ENCODE data around the gene MED27. TPM values are rescaled to one million over a fixed set of nuclear protein-coding genes. Genes with fewer than 3 reads are reported as not detected.

The MED27 gene
- total and polyA plus RNA-seq, 2 of the 4 experiments (the other 2 are of a cell fraction) = 50.2 to 63.4 TPM

DNA sequence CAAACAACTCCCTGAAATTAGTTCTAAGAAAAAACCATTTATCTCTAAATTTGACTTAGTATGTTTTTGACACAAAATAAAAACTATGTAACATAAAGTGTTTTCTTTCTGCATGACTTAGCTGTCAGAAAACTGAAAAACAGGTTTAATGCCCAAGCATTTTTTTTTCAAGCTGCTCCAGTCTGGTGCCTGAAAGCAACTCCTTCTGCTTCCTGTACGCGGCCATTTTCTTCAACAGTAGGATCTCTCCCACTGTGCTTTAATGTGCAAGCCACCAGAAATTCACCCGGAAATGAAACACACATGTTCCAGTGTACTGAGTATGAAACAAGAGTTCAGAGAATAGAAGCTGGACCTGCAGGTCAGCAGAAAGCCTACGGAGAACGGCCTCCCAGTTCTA lies 161.2 kb downstream of the MED27 start:
- Histone ChIP-seq H2BK5ac (ENCODE audit: low read depth, low read length, poor library complexity, severe bottlenecking) (no peak overlapping the region), H2AFZ (replicated peaks; ENCODE audit: low read length, poor library complexity) (no peak overlapping the region), H3K9me3 (ENCODE audit: control insufficient read depth, insufficient read depth, low read length) (no peaks in the 10 kb centered on the region), H4K20me1 (ENCODE audit: insufficient read depth, low read length) (peaks cover 26% of the 10 kb centered on the region), H2AK9ac (replicated peaks; ENCODE audit: low read depth, low read length, poor library complexity) (no peak overlapping the region), H3K27ac (ENCODE audit: insufficient read depth, low read length) (no peak overlapping the region), H3K27me3 (ENCODE audit: control insufficient read depth, insufficient read depth, low read length) (no peaks in the 10 kb centered on the region), H3K18ac (ENCODE audit: low read depth, low read length) (no peak overlapping the region), H3K4ac (ENCODE audit: low read depth, low read length) (no peak overlapping the region), H3K56ac (ENCODE audit: extremely low read depth, insufficient read depth, low read length) (no peak overlapping the region), H4K91ac (ENCODE audit: insufficient read depth, low read depth, low read length) (no peak overlapping the region), H2BK20ac (ENCODE audit: low read depth, low read length) (no peak overlapping the region), H2BK120ac (ENCODE audit: low read depth, low read length) (no peak overlapping the region), H2BK15ac (ENCODE audit: low read depth, low read length) (no peak overlapping the region), H3K9me1 (ENCODE audit: insufficient read depth, low read length) (peaks cover 20% of the 10 kb centered on the region), H3K23ac (ENCODE audit: low read depth, low read length) (no peak overlapping the region), H3K4me1 (ENCODE audit: control insufficient read depth, insufficient read depth, low read length) (no peaks in the 10 kb centered on the region), H2AK5ac (ENCODE audit: low read depth, low read length) (no peak overlapping the region), H3K79me1 (ENCODE audit: low read depth in 1 of 2, low read length in 2 of 2) (peaks cover 15 to 42% of the 10 kb centered on the region in 2 experiments), H3K4me3 (ENCODE audit: insufficient read depth, low read depth, low read length) (no peak overlapping the region), H3K9ac (ENCODE audit: low read depth, low read length) (no peak overlapping the region), H3K36me3 (ENCODE audit: control insufficient read depth, insufficient read depth, low read length) (no peaks in the 10 kb centered on the region; the same call in 1 of the 2 replicates), H3K4me2 (ENCODE audit: low read depth, low read length) (no peak overlapping the region), H4K8ac (ENCODE audit: low read depth in 2 of 2, low read length in 2 of 2) (no peak overlapping the region), H3K14ac (replicated peaks; ENCODE audit: low read depth, low read length) (no peak overlapping the region), H4K5ac (ENCODE audit: low read depth, low read length) (no peak overlapping the region)
- intact Hi-C loops (cut with micrococcal nuclease) (no loop called here), dilution Hi-C loops (cut with HindIII; ENCODE audit: low sequenced_read_pairs, unreplicated experiment) (no loop called here), in situ Hi-C loops (cut with MboI; ENCODE audit: low sequenced_read_pairs) (no loop called here)
- WGBS, 2 experiments (ENCODE audit: extremely low coverage in 2 of 2, insufficient read length in 1 of 2) = no CpG with 5 or more reads among the region's 5 CpGs
- POLR2A ChIA-PET (ENCODE audit: unreplicated experiment) = interaction anchor here (0.5 kb wide), 1 partner anchor 20 kb away, joined by 15 read pairs; no protein-coding TSS in a partner anchor
- no TSS peak for BruUV-seq (replicated peaks)
- TF ChIP-seq, protein P1, sequence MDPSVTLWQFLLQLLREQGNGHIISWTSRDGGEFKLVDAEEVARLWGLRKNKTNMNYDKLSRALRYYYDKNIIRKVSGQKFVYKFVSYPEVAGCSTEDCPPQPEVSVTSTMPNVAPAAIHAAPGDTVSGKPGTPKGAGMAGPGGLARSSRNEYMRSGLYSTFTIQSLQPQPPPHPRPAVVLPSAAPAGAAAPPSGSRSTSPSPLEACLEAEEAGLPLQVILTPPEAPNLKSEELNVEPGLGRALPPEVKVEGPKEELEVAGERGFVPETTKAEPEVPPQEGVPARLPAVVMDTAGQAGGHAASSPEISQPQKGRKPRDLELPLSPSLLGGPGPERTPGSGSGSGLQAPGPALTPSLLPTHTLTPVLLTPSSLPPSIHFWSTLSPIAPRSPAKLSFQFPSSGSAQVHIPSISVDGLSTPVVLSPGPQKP (IDR thresholded peaks at IDR 0.05; ENCODE audit: borderline replicate concordance, low read depth, low read length) = no peak
- TF ChIP-seq NFE2L2 (IDR thresholded peaks at IDR 0.05; ENCODE audit: low read depth, low read length) (no peak), POLR2A (IDR thresholded peaks at IDR 0.05; ENCODE audit: low read depth, low read length) (no peak), BHLHE40 (IDR thresholded peaks at IDR 0.05; ENCODE audit: low read depth, low read length) (no peak), MAZ (IDR thresholded peaks at IDR 0.05; ENCODE audit: borderline replicate concordance, low read depth, low read length) (no peak), FOS (IDR thresholded peaks at IDR 0.05; ENCODE audit: low read depth, low read length) (no peak), MXI1 (IDR thresholded peaks at IDR 0.05; ENCODE audit: borderline replicate concordance, low read depth, low read length) (no peak)
- TF ChIP-seq, protein P2, sequence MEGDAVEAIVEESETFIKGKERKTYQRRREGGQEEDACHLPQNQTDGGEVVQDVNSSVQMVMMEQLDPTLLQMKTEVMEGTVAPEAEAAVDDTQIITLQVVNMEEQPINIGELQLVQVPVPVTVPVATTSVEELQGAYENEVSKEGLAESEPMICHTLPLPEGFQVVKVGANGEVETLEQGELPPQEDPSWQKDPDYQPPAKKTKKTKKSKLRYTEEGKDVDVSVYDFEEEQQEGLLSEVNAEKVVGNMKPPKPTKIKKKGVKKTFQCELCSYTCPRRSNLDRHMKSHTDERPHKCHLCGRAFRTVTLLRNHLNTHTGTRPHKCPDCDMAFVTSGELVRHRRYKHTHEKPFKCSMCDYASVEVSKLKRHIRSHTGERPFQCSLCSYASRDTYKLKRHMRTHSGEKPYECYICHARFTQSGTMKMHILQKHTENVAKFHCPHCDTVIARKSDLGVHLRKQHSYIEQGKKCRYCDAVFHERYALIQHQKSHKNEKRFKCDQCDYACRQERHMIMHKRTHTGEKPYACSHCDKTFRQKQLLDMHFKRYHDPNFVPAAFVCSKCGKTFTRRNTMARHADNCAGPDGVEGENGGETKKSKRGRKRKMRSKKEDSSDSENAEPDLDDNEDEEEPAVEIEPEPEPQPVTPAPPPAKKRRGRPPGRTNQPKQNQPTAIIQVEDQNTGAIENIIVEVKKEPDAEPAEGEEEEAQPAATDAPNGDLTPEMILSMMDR (conservative IDR thresholded peaks at IDR 0.05; ENCODE audit: low read depth, low read length) = no peak
- TF ChIP-seq, protein P3, sequence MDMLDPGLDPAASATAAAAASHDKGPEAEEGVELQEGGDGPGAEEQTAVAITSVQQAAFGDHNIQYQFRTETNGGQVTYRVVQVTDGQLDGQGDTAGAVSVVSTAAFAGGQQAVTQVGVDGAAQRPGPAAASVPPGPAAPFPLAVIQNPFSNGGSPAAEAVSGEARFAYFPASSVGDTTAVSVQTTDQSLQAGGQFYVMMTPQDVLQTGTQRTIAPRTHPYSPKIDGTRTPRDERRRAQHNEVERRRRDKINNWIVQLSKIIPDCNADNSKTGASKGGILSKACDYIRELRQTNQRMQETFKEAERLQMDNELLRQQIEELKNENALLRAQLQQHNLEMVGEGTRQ (IDR thresholded peaks at IDR 0.05; ENCODE audit: low read depth, low read length) = no peak
- CTCF ChIA-PET = no interaction called here
- no peak for ATAC-seq (ENCODE audit: low read depth)
- DNase-seq = no peak
